HG03457 (cell line): ENCODE measurements around the gene RRBP1.

Experiments
- ATAC-seq: cut with Tn5 transposase; IDR thresholded peaks from one replicate; pipeline ENCODE4 v1.9.1; 2021; ENCODE audit warnings: moderate number of reproducible peaks; ENCODE audit not compliant: unreplicated experiment

The RRBP1 gene

GRCh38 chr20:17579369-17580039 is 102.5 kb downstream of the RRBP1 start:
- no peak for ATAC-seq

- no peak for ATAC-seq
Observed at GRCh38 chr20:17576215-17576614, 105.8 kb downstream of the RRBP1 start.

GRCh38 chr20:17573463-17573862 is 108.6 kb downstream of the RRBP1 start:
- no peak for ATAC-seq

- ATAC-seq, result no peak
Observed at GRCh38 chr20:17572034-17572638, 109.9 kb downstream of the RRBP1 start.

GRCh38 chr20:17571153-17571527 is 110.9 kb downstream of the RRBP1 start:
- no peak for ATAC-seq

GRCh38 chr20:17570347-17571152 is 111.5 kb downstream of the RRBP1 start:
- ATAC-seq, result peak; percentile 26

- peak; percentile 85 for ATAC-seq
Observed at GRCh38 chr20:17569616-17570346, 112.3 kb downstream of the RRBP1 start, which contains the start of gene DSTN. Gene DSTN, plus strand, starts transcription at chr20:17570075. Its CDS starts 134 bp downstream, at chr20:17570209.

GRCh38 chr20:17568972-17569521 is 113.0 kb downstream of the RRBP1 start:
- no peak for ATAC-seq

- no peak for ATAC-seq
Observed at GRCh38 chr20:17568045-17568788, 113.8 kb downstream of the RRBP1 start.

- ATAC-seq, result no peak
Observed at GRCh38 chr20:17566345-17566744, 115.7 kb downstream of the RRBP1 start.

GRCh38 chr20:17565169-17565845 is 116.7 kb downstream of the RRBP1 start:
- ATAC-seq, result no peak
